Measurements from ENCODE around the gene FFAR1.

- TF ChIP-seq CTCF (optimal IDR thresholded peaks at IDR 0.05 in 1 of 3, IDR thresholded peaks at IDR 0.05 in 1 of 3, conservative IDR thresholded peaks at IDR 0.05 in 1 of 3; ENCODE audit: extremely low read depth in 1 of 3, insufficient read depth in 2 of 3, low read length in 3 of 3) (no peak), EZH2 (IDR thresholded peaks at IDR 0.05; ENCODE audit: low read length) (no peak)
Observed at GRCh38 chr19:35334144-35334753, 13.5 kb upstream of the FFAR1 start.

Measured in keratinocyte (primary cell).